HG03457 (cell line): ENCODE results near the gene WASL.
"Not testable (repeated sequence)": the region's sequence is repeated elsewhere in the genome, so short reads cannot be mapped to it uniquely, and the experiment has no call there.

Experiments used
- ATAC-seq: cut with Tn5 transposase; IDR thresholded peaks from one replicate; pipeline ENCODE4 v1.9.1; 2021; ENCODE audit warnings: moderate number of reproducible peaks; ENCODE audit not compliant: unreplicated experiment

Gene WASL

GRCh38 chr7:123737168-123737674 lies 11.6 kb downstream of the WASL start:
- not testable (repeated sequence) for ATAC-seq

- no peak for ATAC-seq
Measured at GRCh38 chr7:123735539-123735938, 13.3 kb downstream of the WASL start.

GRCh38 chr7:123734498-123734897 lies 14.3 kb downstream of the WASL start:
- no peak for ATAC-seq

GRCh38 chr7:123732413-123733091 lies 16.3 kb downstream of the WASL start:
- ATAC-seq, result no peak

- no peak for ATAC-seq
Measured at GRCh38 chr7:123729218-123729578, 19.6 kb downstream of the WASL start.

GRCh38 chr7:123727071-123727837 lies 21.5 kb downstream of the WASL start:
- ATAC-seq, result no peak

GRCh38 chr7:123725586-123726171 lies 23.1 kb downstream of the WASL start:
- ATAC-seq, result no peak

- no peak for ATAC-seq
Measured at GRCh38 chr7:123724817-123725253, 24.0 kb downstream of the WASL start.

- no peak for ATAC-seq
Measured at GRCh38 chr7:123723913-123724312, 24.9 kb downstream of the WASL start.

- ATAC-seq, result not testable (repeated sequence)
Measured at GRCh38 chr7:123720527-123720926, 28.3 kb downstream of the WASL start.

GRCh38 chr7:123719197-123719721 lies 29.5 kb downstream of the WASL start:
- no peak for ATAC-seq

GRCh38 chr7:123718773-123719172 lies 30.0 kb downstream of the WASL start:
- ATAC-seq, result no peak

- ATAC-seq, result no peak
Measured at GRCh38 chr7:123717689-123718088, 31.1 kb downstream of the WASL start.

GRCh38 chr7:123716877-123717276 lies 31.9 kb downstream of the WASL start:
- ATAC-seq, result no peak

GRCh38 chr7:123715799-123716198 lies 33.0 kb downstream of the WASL start:
- no peak for ATAC-seq

- no peak for ATAC-seq
Measured at GRCh38 chr7:123715198-123715597, 33.6 kb downstream of the WASL start.

GRCh38 chr7:123714296-123715080 lies 34.3 kb downstream of the WASL start:
- ATAC-seq, result no peak

GRCh38 chr7:123712619-123713018 lies 36.2 kb downstream of the WASL start:
- no peak for ATAC-seq

- no peak for ATAC-seq
Measured at GRCh38 chr7:123711832-123712293, 36.9 kb downstream of the WASL start.

GRCh38 chr7:123710683-123711082 lies 38.1 kb downstream of the WASL start:
- ATAC-seq, result no peak

GRCh38 chr7:123709525-123709924 lies 39.3 kb downstream of the WASL start:
- ATAC-seq, result no peak
